Upper lobe of left lung (tissue), 6 donors: Measurements from ENCODE around the gene MAP4K4. TPM values are rescaled to one million over a fixed set of nuclear protein-coding genes. Genes with fewer than 3 reads are reported as not detected.

Experiments
- ATAC-seq, 2 donors: fragments of 200-7000 bp; cut with Tn5 transposase; one replicate each; pipeline ENCODE4 v1.9.1; 2022; ENCODE audit warnings: mild to moderate bottlenecking in 2 of 2, moderate library complexity in 2 of 2; ENCODE audit not compliant: low FRiP score in 2 of 2
- DNase-seq, 2 donors: peaks; one replicate each; pipeline ENCODE4 v3.0.0-alpha.2; 2019 to 2020
- H3K27ac ChIP-seq, 4 donors: fragments of 200-600 bp; sonication (generic); one replicate each; pipeline ENCODE4 v1.5.1; 2016 to 2019
- H3K27me3 ChIP-seq, 4 donors: fragments of 200-600 bp; sonication (generic); one replicate each; pipeline ENCODE4 v1.5.1; 2017 to 2019
- H3K36me3 ChIP-seq, 4 donors: fragments of 200-600 bp; sonication (generic); one replicate each; pipeline ENCODE4 v1.5.1; 2016 to 2019
- H3K4me1 ChIP-seq, 4 donors: fragments of 200-600 bp; sonication (generic); one replicate each; pipeline ENCODE4 v1.5.1; 2018 to 2019
- H3K4me3 ChIP-seq, 4 donors: fragments of 200-600 bp; sonication (generic); one replicate each; pipeline ENCODE4 v1.5.1; 2017 to 2019; ENCODE audit warnings: mild to moderate bottlenecking in 2 of 4, moderate library complexity in 1 of 4
- H3K9me3 ChIP-seq, 4 donors: fragments of 200-600 bp; sonication (generic); one replicate each; pipeline ENCODE4 v1.5.1; 2018 to 2019
- EP300 ChIP-seq, 4 donors: sonication (generic); formaldehyde crosslinking; IDR thresholded peaks; one replicate each; pipeline ENCODE4 v1.5.1; 2017; ENCODE audit warnings: antibody characterized with exemption in 4 of 4, control low read depth in 2 of 4
- POLR2A ChIP-seq, 4 donors: fragments of 450-650 bp; IDR thresholded peaks; one replicate each; pipeline ENCODE4 v1.5.1; 2016 to 2017; ENCODE audit warnings: antibody characterized with exemption in 4 of 4, mild to moderate bottlenecking in 2 of 4
- POLR2AphosphoS5 ChIP-seq, 2 donors: sonication (generic); formaldehyde crosslinking; IDR thresholded peaks; one replicate each; pipeline ENCODE4 v1.5.1; 2017; ENCODE audit warnings: antibody characterized with exemption in 2 of 2
- WGBS, 2 donors: methylation state at CpG; one replicate each; pipeline ENCODE4 v1.1.5; 2017 to 2018; 5-methylcytosine and 5-hydroxymethylcytosine counted together
- total RNA-seq, 6 donors: library from RNA; depleted of rRNA in 4 of 6; stranded (reverse); fragments of >200 nt in 4 of 6; gene quantifications; one replicate each; pipeline versions ENCODE4 v1.1.0 to v1.2.1, GENCODE V29; 2016 to 2021
- TF ChIP-seq, protein P1 (sequence below), 6 experiments: fragments of 450-650 bp in 4 of 6; fragments of 200-600 bp in 2 of 6; sonication (generic) in 2 of 6; IDR thresholded peaks; one replicate each; pipeline ENCODE4 v1.5.1; 2016 to 2019; ENCODE audit warnings: antibody characterized with exemption in 6 of 6
- donor health status: DM: no; HTN: no; CAD: no; lungs with moderate emphysema.
- donor health status: DM: no; HTN: yes; CAD: no; lungs with severe emphysema.

The MAP4K4 gene
- total RNA-seq, 6 donors from 2014 or later, result 49.8 to 88.0 (median 56.4) TPM

DNA sequence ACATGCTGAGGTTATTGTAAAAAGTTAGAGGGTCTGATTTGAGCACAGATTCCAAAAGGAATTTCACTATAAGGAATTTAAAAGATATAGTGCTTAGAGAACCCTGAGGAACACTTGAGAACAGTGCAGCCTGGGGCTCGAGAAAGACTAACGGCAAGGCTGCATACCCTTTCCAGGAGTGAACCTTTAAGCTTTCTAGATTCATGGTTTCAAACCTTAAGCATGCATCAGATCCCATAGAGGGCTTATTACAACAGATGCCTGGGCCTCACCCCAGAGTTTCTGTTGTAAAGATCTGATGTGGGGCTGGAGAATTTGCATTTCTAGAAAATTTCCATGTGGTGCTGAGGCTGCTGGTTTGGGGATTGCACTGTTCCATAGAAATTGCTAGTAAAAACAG, 203.7 kb downstream of the MAP4K4 start:
- ATAC-seq, result no peak
- WGBS, 2 donors, result 65 to 86% methylated on average over 2 of the region's 2 CpGs
- TF ChIP-seq EP300 (IDR thresholded peaks at IDR 0.05) (no peak), POLR2A (IDR thresholded peaks at IDR 0.05) (no peak), POLR2AphosphoS5 (IDR thresholded peaks at IDR 0.05) (no peak)
- TF ChIP-seq, protein P1, sequence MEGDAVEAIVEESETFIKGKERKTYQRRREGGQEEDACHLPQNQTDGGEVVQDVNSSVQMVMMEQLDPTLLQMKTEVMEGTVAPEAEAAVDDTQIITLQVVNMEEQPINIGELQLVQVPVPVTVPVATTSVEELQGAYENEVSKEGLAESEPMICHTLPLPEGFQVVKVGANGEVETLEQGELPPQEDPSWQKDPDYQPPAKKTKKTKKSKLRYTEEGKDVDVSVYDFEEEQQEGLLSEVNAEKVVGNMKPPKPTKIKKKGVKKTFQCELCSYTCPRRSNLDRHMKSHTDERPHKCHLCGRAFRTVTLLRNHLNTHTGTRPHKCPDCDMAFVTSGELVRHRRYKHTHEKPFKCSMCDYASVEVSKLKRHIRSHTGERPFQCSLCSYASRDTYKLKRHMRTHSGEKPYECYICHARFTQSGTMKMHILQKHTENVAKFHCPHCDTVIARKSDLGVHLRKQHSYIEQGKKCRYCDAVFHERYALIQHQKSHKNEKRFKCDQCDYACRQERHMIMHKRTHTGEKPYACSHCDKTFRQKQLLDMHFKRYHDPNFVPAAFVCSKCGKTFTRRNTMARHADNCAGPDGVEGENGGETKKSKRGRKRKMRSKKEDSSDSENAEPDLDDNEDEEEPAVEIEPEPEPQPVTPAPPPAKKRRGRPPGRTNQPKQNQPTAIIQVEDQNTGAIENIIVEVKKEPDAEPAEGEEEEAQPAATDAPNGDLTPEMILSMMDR (IDR thresholded peaks at IDR 0.05), result no peak
- H3K36me3 ChIP-seq, result no peaks in the 10 kb centered on the region
- no peak overlapping the region for H3K4me3 ChIP-seq
- no peaks in the 10 kb centered on the region for H3K4me1 ChIP-seq
- no peak overlapping the region for H3K27ac ChIP-seq
- no peaks in the 10 kb centered on the region for H3K27me3 ChIP-seq
- no peak for DNase-seq
- H3K9me3 ChIP-seq, result peaks cover 0 to 7% (median 6%) of the 10 kb centered on the region in 4 donors

DNA sequence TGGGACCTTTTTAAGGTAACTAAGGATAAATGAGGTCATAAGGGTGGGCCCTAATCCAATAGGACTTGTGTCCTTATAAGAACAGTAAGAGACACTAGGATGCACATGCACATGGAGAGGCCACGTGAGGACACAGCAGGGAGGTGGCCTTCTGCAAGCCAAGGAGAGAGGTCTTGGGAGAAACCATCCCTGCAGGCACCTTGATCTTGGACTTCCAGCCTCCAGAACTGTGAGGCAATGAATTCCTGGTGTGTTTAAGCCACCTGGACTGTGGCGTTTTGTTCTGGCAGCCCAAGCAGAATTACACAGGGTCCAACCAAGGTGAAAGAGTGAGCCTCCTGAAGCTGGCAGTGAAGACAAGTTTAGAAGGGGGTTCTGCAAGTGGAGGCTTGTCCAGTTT, 204.7 kb downstream of the MAP4K4 start:
- 83 to 100% methylated on average over 1 to 2 of the region's 2 CpGs for WGBS, 2 donors

DNA sequence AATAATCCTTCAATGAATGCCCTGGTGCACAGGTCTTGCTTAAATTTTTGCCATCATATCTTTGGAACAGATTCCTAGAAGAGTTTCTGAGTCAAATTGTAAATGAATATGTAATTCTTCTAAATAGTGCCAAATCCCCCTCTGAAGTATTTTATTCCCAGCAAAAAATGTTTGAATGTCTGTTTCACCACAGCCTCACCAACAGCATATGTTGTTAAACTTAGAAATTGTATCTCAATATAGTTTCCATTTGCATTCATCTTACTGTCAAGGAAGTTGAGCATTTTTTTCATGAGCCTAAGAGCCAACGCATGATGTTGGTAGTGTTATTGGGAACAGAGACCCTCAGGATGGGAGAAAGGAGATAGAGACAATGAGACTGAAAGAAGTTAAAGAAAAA, 207.4 kb downstream of the MAP4K4 start:
- ATAC-seq (no peak), DNase-seq (no peak)
- Histone ChIP-seq H3K27ac (no peak overlapping the region), H3K36me3 (no peaks in the 10 kb centered on the region), H3K27me3 (no peaks in the 10 kb centered on the region), H3K4me1 (no peaks in the 10 kb centered on the region), H3K4me3 (no peak overlapping the region), H3K9me3 (peaks cover 6 to 15% (median 10%) of the 10 kb centered on the region in 4 donors)
- 62 to 88% methylated on average over 1 of the region's 1 CpG for WGBS, 2 donors
- TF ChIP-seq POLR2AphosphoS5 (IDR thresholded peaks at IDR 0.05) (no peak), POLR2A (IDR thresholded peaks at IDR 0.05) (no peak), EP300 (IDR thresholded peaks at IDR 0.05) (no peak)
- TF ChIP-seq, protein P1 (IDR thresholded peaks at IDR 0.05), result no peak

More for the DNA sequence above, 204.7 kb downstream of the MAP4K4 start:
- TF ChIP-seq EP300 (IDR thresholded peaks at IDR 0.05), result no peak
- DNase-seq, result no peak
- no peak for ATAC-seq
- H3K4me3 ChIP-seq, result no peak overlapping the region
- no peaks in the 10 kb centered on the region for H3K36me3 ChIP-seq
- H3K9me3 ChIP-seq, result peaks cover 0 to 13% (median 7%) of the 10 kb centered on the region in 4 donors
- H3K27me3 ChIP-seq, result no peaks in the 10 kb centered on the region
- no peaks in the 10 kb centered on the region for H3K4me1 ChIP-seq
- H3K27ac ChIP-seq, result no peak overlapping the region

DNA sequence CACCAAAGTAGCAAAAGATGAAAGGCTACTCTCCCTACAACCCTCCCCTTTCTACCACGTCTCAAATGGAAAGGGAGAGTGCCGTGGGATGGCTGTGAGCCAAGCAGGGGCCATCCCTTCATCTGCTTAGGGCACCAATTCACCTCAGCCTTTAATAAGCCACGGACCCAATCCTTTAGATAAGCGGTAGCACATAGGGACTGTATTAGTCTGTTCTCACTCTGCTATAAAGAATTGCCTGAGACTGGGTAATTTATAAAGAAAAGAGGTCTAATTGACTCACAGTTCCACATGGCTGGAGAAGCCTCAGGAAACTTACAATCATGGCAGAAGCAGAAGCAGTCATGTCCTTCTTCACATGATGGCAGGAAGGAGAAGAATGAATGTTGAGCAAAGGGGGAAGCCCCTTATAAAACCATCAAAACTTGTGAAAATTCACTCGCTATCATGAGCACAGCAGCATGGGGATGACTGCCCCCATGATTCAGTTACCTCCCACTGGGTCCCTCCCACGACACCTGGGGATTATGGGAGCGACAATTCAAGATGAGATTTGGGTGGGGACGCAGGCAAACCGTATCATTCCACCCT, 208.3 kb downstream of the MAP4K4 start:
- TF ChIP-seq POLR2A (IDR thresholded peaks at IDR 0.05), result no peak
- no peak for TF ChIP-seq EP300 (IDR thresholded peaks at IDR 0.05)
- TF ChIP-seq, protein P1 (IDR thresholded peaks at IDR 0.05), result no peak
- no peak for TF ChIP-seq POLR2AphosphoS5 (IDR thresholded peaks at IDR 0.05)
- Histone ChIP-seq H3K4me1 (no peaks in the 10 kb centered on the region), H3K27me3 (no peaks in the 10 kb centered on the region), H3K36me3 (no peaks in the 10 kb centered on the region), H3K27ac (no peak overlapping the region), H3K4me3 (no peak overlapping the region), H3K9me3 (peaks cover 9 to 18% (median 12%) of the 10 kb centered on the region in 4 donors)
- no peak for ATAC-seq
- DNase-seq, result no peak
- 76 to 84% methylated on average over 9 of the region's 9 CpGs for WGBS, 2 donors

DNA sequence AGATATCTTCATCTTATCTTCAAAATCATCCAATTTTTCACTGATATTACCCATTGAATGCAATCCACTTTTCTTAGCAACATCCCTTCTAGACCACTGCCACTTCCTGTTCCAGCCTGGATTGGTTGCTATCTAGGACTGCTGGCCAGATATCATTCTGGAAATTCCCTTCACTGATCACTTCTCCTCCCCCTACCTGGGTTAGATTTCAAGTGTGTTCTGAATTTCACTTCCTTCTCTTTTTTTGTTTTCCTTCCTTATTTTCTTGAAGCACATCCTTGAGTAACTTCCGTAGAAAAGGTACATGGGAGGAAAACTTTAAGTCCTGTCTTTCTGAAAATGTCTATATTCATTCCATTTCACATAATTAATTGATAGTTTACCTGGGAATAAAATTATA, 212.3 kb downstream of the MAP4K4 start:
- no peak for ATAC-seq
- Histone ChIP-seq H3K27ac (peak overlapping the region in 1 of 4 donors; percentile 51), H3K4me3 (no peak overlapping the region), H3K36me3 (no peaks in the 10 kb centered on the region), H3K27me3 (no peaks in the 10 kb centered on the region), H3K9me3 (peaks cover 9 to 16% (median 11%) of the 10 kb centered on the region in 4 donors), H3K4me1 (peaks cover 0 to 4% (median 0%) of the 10 kb centered on the region in 4 donors)
- WGBS, 2 donors, result 48 to 73% methylated on average over 1 of the region's 1 CpG
- no peak for TF ChIP-seq EP300 (IDR thresholded peaks at IDR 0.05)
- no peak for TF ChIP-seq POLR2AphosphoS5 (IDR thresholded peaks at IDR 0.05)
- TF ChIP-seq POLR2A (IDR thresholded peaks at IDR 0.05), result no peak
- TF ChIP-seq, protein P1 (IDR thresholded peaks at IDR 0.05), result no peak
- no peak for DNase-seq
